Caco-2 (cell line): ENCODE measurements around the gene GIGYF1. TPM values are rescaled to one million over a fixed set of nuclear protein-coding genes. Genes with fewer than 3 reads are reported as not detected.

ENCODE experiments used
- BruUV-seq: library from RNA; stranded (reverse); fragments of 400-500 nt; replicated peaks from 2 replicates; lab custom pipeline; 2021; lab: Mats Ljungman, UMichigan
- CTCF ChIA-PET: fragments of 300-600 bp; sonication (Branson Sonifier 250); formaldehyde crosslinking; loops from one replicate; lab custom pipeline; 2022; ENCODE audit warnings: antibody characterized with exemption; lab: Charles Lee
- POLR2A ChIA-PET: fragments of 300-600 bp; sonication (Branson Sonifier 250); formaldehyde crosslinking; loops from one replicate; lab custom pipeline; 2022; ENCODE audit warnings: antibody characterized with exemption; lab: Charles Lee
- DNase-seq, 2 experiments: peaks; one replicate each; pipeline versions ENCODE4 v3.0.0 to v3.0.0-alpha.2; 2020 to 2022
- H3K27me3 ChIP-seq: replicated peaks from 2 replicates; pipeline ENCODE4 v1.6.0; 2011; ENCODE audit warnings: low read length; ENCODE audit not compliant: control insufficient read depth, insufficient read depth
- H3K36me3 ChIP-seq: 2 replicates; pipeline ENCODE4 v1.5.1; 2011; ENCODE audit warnings: low read length; ENCODE audit not compliant: control insufficient read depth, insufficient read depth
- H3K4me1 ChIP-seq: fragments of 250-450 bp; sonication (Bioruptor Pico); 2 replicates; pipeline ENCODE4 v1.5.1; 2020; ENCODE audit warnings: mild to moderate bottlenecking
- H3K4me3 ChIP-seq: 2 replicates; pipeline ENCODE4 v1.5.1; 2011; ENCODE audit warnings: low read depth, mild to moderate bottlenecking, control low read depth, low read length
- H3K9me3 ChIP-seq: fragments of 250-450 bp; sonication (Bioruptor Pico); 2 replicates; pipeline ENCODE4 v1.5.1; 2020; ENCODE audit warnings: mild to moderate bottlenecking, moderate library complexity
- H3K27ac Mint-ChIP-seq: one replicate; pipeline ENCODE4 v1.8.0; 2022; ENCODE audit warnings: mixed read lengths; ENCODE audit not compliant: unreplicated experiment
- H3K27me3 Mint-ChIP-seq: one replicate; pipeline ENCODE4 v1.8.0; 2022; ENCODE audit warnings: mixed read lengths; ENCODE audit not compliant: insufficient read depth, unreplicated experiment
- H3K36me3 Mint-ChIP-seq: one replicate; pipeline ENCODE4 v1.8.0; 2022; ENCODE audit warnings: mild to moderate bottlenecking, mixed read lengths; ENCODE audit not compliant: insufficient read depth, unreplicated experiment
- H3K4me1 Mint-ChIP-seq: one replicate; pipeline ENCODE4 v1.8.0; 2022; ENCODE audit warnings: low read depth, mixed read lengths; ENCODE audit not compliant: unreplicated experiment
- H3K4me3 Mint-ChIP-seq: one replicate; pipeline ENCODE4 v1.8.0; 2022; ENCODE audit warnings: mild to moderate bottlenecking, moderate library complexity, mixed read lengths; ENCODE audit not compliant: unreplicated experiment
- H3K9me3 Mint-ChIP-seq: one replicate; pipeline ENCODE4 v1.8.0; 2022; ENCODE audit warnings: mixed read lengths; ENCODE audit not compliant: unreplicated experiment
- CTCF ChIP-seq, 2 experiments: fragments of 200-600 bp in 1 of 2; IDR thresholded peaks; 1 replicate in 1 of 2; 2 replicates in 1 of 2; pipeline versions ENCODE4 v1.5.1 to v1.8.0; 2011 to 2022; ENCODE audit warnings: antibody characterized with exemption in 1 of 2, control low read depth in 1 of 2, inconsistent platforms in 1 of 2, low read depth in 1 of 2, low read length in 1 of 2, mild to moderate bottlenecking in 1 of 2, moderate library complexity in 1 of 2; ENCODE audit not compliant: insufficient read depth in 1 of 2, severe bottlenecking in 1 of 2, unreplicated experiment in 1 of 2
- intact Hi-C: fragments of 100-400 bp; cut with micrococcal nuclease; formaldehyde crosslinking; loops from one replicate; pipeline ENCODE4 v1.10.0; 2022; ENCODE audit not compliant: unreplicated experiment
- total RNA-seq: library from RNA; stranded (reverse); gene quantifications from 2 replicates; pipeline ENCODE4 v1.2.3, GENCODE V29; 2022

The GIGYF1 gene
- total RNA-seq, 1 experiment from 2014 or later, result 53.1 TPM

GRCh38 chr7:100688326-100688860 lies 5.7 kb downstream of the GIGYF1 start:
- no peak overlapping the region for H3K27ac Mint-ChIP-seq
- peaks cover 65% of the 10 kb centered on the region for H3K36me3 Mint-ChIP-seq

GRCh38 chr7:100687751-100688300 lies 6.2 kb downstream of the GIGYF1 start:
- H3K4me3 ChIP-seq, result no peak overlapping the region
- POLR2A ChIA-PET, result no interaction called here
- intact Hi-C loops, result no loop called here
- Mint-ChIP-seq H3K36me3 (peaks cover 64% of the 10 kb centered on the region), H3K27me3 (no peaks in the 10 kb centered on the region), H3K27ac (no peak overlapping the region), H3K9me3 (no peaks in the 10 kb centered on the region), H3K4me3 (no peak overlapping the region), H3K4me1 (peaks cover 13% of the 10 kb centered on the region)
- CTCF ChIA-PET, result no interaction called here
- H3K27me3 ChIP-seq, result no peaks in the 10 kb centered on the region
- no peak for TF ChIP-seq CTCF (IDR thresholded peaks at IDR 0.05; ENCODE audit: insufficient read depth in 1 of 2, low read depth in 1 of 2, low read length in 1 of 2, severe bottlenecking in 1 of 2, unreplicated experiment in 1 of 2)
- H3K36me3 ChIP-seq, result peaks cover 5% of the 10 kb centered on the region
- peaks cover 11% of the 10 kb centered on the region for H3K4me1 ChIP-seq
- BruUV-seq, result no TSS peak
- DNase-seq, result no peak
- H3K9me3 ChIP-seq, result no peaks in the 10 kb centered on the region

More at GRCh38 chr7:100688326-100688860, 5.7 kb downstream of the GIGYF1 start:
- peaks cover 5% of the 10 kb centered on the region for H3K36me3 ChIP-seq
- peaks cover 12% of the 10 kb centered on the region for H3K4me1 ChIP-seq
- BruUV-seq, result no TSS peak
- no peaks in the 10 kb centered on the region for H3K9me3 ChIP-seq
- TF ChIP-seq CTCF (IDR thresholded peaks at IDR 0.05; ENCODE audit: insufficient read depth in 1 of 2, low read depth in 1 of 2, low read length in 1 of 2, severe bottlenecking in 1 of 2, unreplicated experiment in 1 of 2), result no peak
- Mint-ChIP-seq H3K27me3 (no peaks in the 10 kb centered on the region), H3K4me1 (peaks cover 18% of the 10 kb centered on the region), H3K4me3 (no peak overlapping the region), H3K9me3 (no peaks in the 10 kb centered on the region)
- no peaks in the 10 kb centered on the region for H3K27me3 ChIP-seq
- no peak for DNase-seq
- CTCF ChIA-PET, result no interaction called here
- intact Hi-C loops, result no loop called here
- POLR2A ChIA-PET, result no interaction called here
- no peak overlapping the region for H3K4me3 ChIP-seq

- ChIA-PET CTCF (no interaction called here), POLR2A (no interaction called here)
- BruUV-seq, result no TSS peak
- H3K4me3 ChIP-seq, result no peak overlapping the region
- intact Hi-C loops, result no loop called here
- no peak for TF ChIP-seq CTCF (IDR thresholded peaks at IDR 0.05; ENCODE audit: insufficient read depth in 1 of 2, low read depth in 1 of 2, low read length in 1 of 2, severe bottlenecking in 1 of 2, unreplicated experiment in 1 of 2)
- Mint-ChIP-seq H3K4me3 (no peak overlapping the region), H3K27me3 (no peaks in the 10 kb centered on the region), H3K27ac (no peak overlapping the region), H3K9me3 (no peaks in the 10 kb centered on the region), H3K4me1 (peaks cover 8% of the 10 kb centered on the region), H3K36me3 (peaks cover 66% of the 10 kb centered on the region)
- no peaks in the 10 kb centered on the region for H3K27me3 ChIP-seq
- H3K4me1 ChIP-seq, result peaks cover 6% of the 10 kb centered on the region
- peaks cover 5% of the 10 kb centered on the region for H3K36me3 ChIP-seq
- no peaks in the 10 kb centered on the region for H3K9me3 ChIP-seq
- DNase-seq, result no peak
Measured at GRCh38 chr7:100687261-100687660, 6.8 kb downstream of the GIGYF1 start.
